ENCODE measurements around the gene SH3GLB1.
"Not testable (repeated sequence)": the region's sequence is repeated elsewhere in the genome, so short reads cannot be mapped to it uniquely, and the experiment has no call there.

Gene SH3GLB1

DNA sequence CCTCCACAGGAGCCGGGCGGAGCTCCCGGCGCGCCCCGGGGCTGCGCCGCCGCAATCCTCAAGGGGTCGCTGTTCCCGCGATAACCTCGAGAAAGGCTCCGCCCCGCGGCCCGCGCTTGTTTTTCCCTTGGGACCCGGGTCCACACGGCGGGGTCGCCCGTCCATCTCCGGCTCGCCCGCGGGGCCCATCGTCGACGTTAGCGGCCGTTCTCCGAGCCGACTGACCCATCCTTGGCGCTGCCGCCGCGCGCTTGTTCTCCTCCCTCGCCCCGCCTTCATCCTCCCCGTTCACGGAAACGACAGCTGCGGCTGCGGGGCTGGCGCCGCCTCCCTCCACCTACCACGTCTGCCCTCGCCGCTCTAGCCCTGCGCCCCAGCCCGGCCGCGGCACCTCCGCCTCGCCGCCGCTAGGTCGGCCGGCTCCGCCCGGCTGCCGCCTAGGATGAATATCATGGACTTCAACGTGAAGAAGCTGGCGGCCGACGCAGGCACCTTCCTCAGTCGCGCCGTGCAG is at the start of gene SH3GLB1:
Gene SH3GLB1, plus strand, starts transcription at position 119 of the 514 bp plus-strand sequence. Its CDS starts 324 bp downstream, at position 443.
- DNase-seq, result peak; percentile 88 to 89

GRCh38 chr1:86658381-86658780 is 46.0 kb upstream of the SH3GLB1 start:
- DNase-seq, result not testable (repeated sequence)

DNA sequence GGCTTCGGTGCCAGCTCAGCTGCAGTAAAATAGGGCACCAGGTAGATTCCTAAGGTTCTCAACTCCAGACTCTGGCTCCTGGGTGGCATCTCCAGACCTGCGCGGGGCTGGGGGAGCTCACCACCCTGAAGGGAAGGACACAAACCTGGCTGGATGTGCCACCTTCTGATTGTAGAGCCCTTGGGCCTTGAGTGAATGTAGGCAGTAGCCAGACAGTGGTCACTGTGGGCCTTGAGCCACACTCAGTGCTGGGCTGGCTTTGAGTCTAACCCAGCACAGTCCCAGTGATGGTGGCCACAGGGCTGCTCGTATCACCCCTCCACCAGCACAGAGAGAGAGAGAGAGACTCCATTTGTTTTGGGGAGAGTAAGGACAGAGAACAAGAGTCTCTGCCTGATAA is 38.0 kb upstream of the SH3GLB1 start:
- DNase-seq, result no peak

DNA sequence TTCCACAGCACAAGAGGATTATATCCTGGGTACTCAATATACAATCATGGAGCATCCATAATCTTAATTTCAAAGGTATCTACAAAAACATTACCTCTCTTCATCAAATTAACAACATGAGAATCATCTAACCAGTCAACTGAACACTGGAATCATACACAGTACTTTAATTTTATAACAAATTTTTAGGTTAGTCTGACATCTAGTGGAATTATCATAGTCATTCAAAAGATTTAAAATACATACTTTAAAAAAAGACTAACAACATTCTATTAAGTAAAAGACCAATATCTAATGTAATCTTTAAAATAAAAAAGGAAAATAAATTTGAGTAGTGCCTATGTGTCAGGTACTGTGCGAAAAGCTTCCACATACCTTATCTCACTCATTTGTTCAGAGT is 16.8 kb upstream of the SH3GLB1 start:
- DNase-seq, result no peak

- no peak for DNase-seq
These were observed 11.7 kb upstream of the SH3GLB1 start for GRCh38 chr1:86692641-86693040.

- DNase-seq, result no peak
These were observed 9.0 kb upstream of the SH3GLB1 start for GRCh38 chr1:86695400-86695799.

DNA sequence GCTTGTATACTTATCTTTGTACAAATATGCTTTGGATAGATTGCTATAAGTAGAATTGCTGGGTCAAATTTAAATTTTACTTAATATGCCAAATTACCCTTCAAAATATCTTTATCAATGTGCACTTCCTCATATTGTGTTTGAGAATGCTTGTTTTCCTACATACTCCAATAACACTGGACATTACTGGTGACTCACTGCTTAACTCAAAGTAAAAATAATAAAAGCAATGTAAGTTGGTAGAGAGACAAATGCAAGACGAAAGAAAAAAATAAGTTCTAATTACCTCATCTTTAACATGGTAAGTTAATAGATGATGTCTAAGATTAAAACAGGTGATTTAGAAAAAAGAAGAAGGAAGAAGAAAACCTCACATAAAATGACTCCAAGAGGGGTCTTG is 7.9 kb upstream of the SH3GLB1 start:
- no peak for DNase-seq

DNA sequence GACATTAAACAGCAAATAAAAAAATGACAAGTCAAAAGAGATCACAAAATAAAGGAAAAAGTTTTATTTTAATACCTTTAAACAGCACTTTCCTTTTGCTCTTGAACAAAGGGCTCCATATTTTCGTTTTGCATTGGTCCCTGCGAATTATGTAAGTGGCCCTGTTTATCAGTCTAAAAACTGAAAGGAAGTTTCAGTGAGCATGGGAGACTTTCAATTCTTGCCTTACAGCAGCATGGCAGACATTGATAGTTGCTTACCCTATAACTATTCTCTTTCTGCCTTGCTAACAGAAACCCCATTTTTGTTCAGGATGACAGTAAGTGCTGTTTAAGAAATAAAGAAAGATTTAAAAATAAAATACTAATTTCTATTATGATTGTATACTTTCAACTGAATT is 5.2 kb upstream of the SH3GLB1 start:
- DNase-seq, result no peak

DNA sequence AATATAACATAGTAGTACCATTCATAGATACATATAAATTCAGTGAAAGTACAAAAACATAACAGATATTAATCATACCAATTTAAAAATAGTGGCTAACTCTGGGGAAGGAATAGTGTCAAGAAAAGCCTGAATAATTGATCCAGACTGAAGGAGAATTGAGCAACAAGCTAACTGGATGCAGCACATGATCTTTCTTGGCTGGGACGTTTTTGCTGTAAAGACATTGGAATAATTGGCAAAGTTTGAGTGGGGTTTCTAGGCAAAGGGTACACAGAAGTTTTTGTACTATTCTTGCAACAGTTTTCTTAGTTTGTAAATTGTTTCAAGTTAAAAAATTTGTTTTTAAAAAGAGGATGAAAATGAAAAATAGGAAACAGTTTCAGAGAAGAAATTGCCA is 2.6 kb upstream of the SH3GLB1 start:
- no peak for DNase-seq

GRCh38 chr1:86702954-86703494 is 1.4 kb upstream of the SH3GLB1 start:
- not testable (repeated sequence) for DNase-seq

DNA sequence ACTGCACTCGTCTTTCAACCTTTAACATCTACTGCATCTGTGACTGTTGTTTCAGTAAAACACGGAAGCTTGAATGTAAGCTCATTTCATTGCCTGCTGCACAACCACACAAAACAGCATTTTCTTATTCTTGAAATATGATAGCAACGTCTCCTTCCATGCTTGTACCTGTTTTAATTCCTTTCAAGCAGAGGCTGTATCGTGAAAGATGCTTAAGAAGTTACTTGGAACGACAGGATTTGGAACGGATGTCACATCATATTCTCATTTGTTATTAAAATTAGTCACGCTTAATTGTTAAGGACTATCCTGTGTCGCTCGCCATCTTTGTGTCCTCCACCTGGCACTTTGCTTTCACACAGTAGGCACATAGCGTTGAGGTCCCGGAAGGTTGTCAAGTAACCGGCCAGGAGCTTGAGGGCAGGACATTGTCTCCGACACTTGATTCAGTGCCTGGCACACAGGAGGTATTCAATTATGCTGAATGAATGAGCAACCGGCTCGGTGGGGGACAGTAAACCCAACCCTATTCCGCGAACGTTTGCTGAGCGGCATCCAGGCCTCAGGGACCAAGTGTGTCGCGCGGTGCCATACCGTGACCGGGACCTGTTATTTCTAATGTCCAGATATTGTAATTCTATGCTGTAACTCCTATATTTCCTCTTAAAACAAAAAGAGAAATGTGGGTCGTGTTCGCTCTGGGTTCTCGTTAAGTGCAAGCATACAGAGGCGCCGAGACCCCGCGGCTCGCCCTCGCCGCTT is 499 bp upstream of the SH3GLB1 start:
- peak; percentile 42 to 55 for DNase-seq

GRCh38 chr1:86704972-86705664 is 742 bp downstream of the SH3GLB1 start:
- peak; percentile 55 to 62 for DNase-seq

GRCh38 chr1:86705665-86705985 is 1.2 kb downstream of the SH3GLB1 start:
- no peak for DNase-seq

DNA sequence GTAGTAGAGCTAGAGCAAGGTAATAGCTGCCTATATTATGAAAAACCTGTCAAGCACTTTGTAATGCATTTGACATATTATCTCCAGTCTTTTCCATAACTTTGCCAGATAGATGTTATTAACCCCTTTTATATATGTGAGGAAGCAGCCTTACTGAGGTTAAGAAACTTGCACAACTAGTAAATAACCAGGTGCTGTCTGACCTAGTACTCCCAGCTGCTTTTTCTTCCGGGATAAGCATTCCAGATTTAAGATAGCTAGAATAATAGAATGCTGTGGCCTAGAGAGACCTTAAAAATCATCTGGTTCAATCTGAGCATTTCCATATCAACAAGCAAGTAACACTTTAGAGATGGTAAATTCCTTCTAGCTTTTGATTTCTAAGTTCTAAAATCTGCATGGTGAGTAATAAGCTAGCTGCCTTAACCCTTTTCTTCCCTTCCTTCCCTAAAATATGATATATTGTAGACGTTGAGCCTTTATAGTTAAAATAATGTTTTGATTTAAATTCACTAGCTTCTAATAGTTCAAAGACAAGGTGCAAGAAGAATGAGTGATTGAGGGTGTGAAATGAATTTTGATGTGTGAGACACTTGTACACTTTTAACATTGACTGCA is 1.8 kb downstream of the SH3GLB1 start:
- DNase-seq, result no peak

- no peak for DNase-seq
These were observed 4.5 kb downstream of the SH3GLB1 start for GRCh38 chr1:86708920-86709319.

DNA sequence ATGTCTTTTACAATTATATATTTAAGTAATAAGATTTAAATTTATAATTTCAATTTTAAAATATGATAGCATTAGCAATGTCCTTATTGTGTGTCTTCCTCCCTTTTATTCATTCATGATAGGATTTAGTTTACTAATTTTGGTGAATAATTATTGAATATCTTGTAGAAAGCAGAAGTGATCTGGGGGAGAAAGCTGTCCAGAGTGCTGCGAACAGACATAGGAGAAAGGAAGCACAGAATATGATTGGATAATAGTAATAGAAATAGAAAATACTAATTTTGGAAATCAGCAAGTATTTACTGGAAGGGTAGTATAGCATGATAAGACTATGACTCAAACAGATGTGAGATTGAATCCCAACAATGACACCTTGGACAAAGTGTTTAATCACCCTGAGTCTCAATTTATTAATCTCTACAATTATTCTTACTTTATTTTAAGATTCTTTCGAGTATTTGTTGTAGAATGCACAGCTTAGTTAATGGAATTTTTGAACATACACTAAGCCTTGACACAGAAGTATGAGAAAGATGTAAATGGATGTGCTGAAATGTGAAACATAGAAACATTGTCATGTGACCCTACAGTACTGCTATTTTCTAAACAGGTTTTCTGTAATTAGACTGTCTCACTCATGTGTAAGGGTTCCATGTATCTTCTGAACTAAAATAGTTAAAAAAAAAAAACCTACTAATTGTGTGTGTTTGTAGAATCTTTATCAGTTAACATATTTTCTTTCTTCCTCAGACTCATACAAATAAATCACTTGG is 7.9 kb downstream of the SH3GLB1 start:
- DNase-seq, result no peak

DNA sequence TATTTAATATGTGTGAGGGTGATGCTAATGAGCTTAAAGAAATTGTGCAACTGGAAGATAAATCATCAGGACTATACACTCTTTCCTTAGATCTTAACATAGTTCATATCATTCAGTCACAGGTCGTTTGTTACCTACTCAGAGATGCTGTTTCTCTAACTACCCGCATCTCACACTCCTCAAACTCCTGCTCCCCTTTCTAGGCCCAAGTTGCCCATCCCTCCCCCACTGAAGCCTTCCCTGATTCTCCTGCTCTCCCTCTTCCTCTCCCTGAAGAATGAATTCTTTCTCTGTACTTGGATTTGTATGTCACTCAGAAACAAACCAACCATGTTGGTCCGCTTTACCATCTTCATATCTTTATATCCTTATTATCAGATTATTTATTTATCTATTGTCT is 9.1 kb downstream of the SH3GLB1 start:
- no peak for DNase-seq

- DNase-seq, result no peak
These were observed 9.8 kb downstream of the SH3GLB1 start for GRCh38 chr1:86714159-86714558.

GRCh38 chr1:86714561-86715244 is 10.3 kb downstream of the SH3GLB1 start:
- no peak for DNase-seq

- DNase-seq, result no peak
These were observed 14.4 kb downstream of the SH3GLB1 start for GRCh38 chr1:86718786-86719185.

- no peak for DNase-seq
These were observed 27.0 kb downstream of the SH3GLB1 start for GRCh38 chr1:86731416-86731815.

DNA sequence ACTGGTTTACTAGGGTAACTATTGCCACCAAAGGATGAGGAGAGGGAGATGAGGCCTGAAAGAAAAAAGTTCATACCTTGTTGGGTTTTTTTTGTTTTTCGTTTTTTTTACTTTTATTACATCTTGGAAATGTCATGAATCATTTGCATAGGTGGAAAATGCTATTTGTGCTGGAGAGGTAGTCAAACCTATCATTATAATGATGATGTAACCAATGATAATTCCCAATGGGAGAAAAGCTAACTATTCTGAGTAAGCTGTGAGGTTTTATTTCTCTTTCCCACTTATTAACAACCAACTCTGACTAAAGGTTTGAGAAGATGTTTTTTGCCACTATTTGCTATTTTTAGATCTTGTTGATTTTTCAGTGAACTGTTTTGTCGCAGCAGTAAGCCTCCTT is 29.0 kb downstream of the SH3GLB1 start:
- no peak for DNase-seq

Measured in CD4-positive, alpha-beta T cell treated with Interleukin-1 beta for 1 hour (primary cell).